Measurements from ENCODE around the gene LLGL1. TPM values are rescaled to one million over a fixed set of nuclear protein-coding genes. Genes with fewer than 3 reads are reported as not detected.

The LLGL1 gene
- total RNA-seq, 1 donor from 2014 or later: 3.3 TPM

DNA sequence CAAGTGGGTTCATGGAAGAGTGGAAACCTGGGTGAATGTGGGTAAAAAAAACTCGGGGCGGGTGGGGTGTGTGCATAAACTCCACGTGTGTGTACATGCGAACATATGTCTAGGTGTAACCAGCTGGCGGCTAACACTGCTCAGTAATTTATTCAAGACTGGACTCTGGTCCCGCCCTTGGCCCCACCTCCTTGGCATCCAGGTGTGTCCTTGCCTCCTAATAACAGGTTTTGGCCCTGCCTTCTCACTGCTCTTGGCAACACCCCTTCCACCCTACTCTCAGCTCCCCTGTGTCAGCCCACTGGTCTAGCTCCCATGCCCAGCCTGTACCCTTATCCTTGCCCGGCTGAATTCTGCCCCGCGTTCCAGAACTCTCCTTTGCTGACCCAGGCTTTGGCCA lies 24.8 kb downstream of the LLGL1 start:
- no peak for DNase-seq (ENCODE audit: low spot score)
- peak; percentile 51 for ATAC-seq

DNA sequence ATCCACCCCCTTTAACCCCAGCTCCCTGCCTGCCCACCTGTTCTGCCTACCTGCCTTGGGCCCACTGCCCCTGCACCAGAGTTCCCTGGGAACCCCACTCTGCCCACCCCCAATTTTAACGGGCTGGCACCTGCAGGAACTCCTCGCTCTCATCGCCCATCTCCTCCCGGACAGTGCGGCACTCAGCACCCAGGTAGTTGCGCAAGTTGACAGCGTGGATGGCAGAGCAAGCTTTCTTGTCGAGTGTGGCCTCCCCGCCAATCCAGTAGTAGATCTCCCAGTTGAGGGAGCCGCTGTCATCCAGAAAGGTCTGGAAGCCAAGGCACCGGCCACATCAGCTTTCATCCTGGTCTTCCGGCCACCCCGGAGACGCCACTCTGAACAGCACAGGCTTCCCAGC lies 25.3 kb downstream of the LLGL1 start:
- DNase-seq (ENCODE audit: low spot score) (no peak), ATAC-seq (no peak)

DNA sequence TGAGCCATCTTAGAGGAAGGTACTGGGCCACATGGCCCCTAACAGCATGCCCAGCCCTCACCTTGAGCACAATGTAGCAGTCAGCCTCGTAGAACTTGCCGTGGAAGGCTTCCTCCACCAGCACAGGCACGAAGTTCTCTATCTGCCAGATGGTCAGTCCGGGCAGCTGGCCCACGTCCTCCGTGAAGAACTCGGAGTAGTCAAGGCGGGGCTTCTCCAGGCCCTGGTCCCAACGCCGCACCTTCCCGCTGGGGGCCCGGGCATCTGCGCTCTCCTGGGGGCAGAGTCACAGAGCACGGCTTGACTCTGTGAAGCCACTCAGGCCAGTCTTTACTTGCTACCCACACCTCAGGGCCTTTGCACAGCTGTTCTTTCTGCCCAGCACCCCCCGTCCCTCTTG lies 25.8 kb downstream of the LLGL1 start:
- ATAC-seq (no peak), DNase-seq (ENCODE audit: low spot score) (no peak)

DNA sequence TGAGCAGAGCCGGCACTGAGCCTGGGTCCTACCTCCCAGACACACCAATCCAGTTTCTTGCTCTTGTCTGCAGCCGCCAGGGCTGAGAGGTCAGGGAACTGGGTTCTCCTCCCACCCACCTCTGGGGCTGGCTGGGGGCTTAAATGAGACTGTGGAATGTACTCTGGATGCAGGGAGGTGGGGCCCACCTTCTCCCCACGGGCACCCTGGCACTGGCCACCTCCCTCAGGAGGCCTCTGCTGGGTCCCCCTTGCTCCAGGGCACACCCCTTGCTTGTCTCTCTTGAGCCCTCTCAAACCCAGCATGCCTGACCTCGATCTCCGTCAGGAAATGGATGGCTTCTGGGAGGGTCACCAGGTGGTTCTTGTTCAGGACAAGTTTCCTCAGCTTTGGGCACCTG lies 26.7 kb downstream of the LLGL1 start:
- DNase-seq (ENCODE audit: low spot score): no peak
- no peak for ATAC-seq

DNA sequence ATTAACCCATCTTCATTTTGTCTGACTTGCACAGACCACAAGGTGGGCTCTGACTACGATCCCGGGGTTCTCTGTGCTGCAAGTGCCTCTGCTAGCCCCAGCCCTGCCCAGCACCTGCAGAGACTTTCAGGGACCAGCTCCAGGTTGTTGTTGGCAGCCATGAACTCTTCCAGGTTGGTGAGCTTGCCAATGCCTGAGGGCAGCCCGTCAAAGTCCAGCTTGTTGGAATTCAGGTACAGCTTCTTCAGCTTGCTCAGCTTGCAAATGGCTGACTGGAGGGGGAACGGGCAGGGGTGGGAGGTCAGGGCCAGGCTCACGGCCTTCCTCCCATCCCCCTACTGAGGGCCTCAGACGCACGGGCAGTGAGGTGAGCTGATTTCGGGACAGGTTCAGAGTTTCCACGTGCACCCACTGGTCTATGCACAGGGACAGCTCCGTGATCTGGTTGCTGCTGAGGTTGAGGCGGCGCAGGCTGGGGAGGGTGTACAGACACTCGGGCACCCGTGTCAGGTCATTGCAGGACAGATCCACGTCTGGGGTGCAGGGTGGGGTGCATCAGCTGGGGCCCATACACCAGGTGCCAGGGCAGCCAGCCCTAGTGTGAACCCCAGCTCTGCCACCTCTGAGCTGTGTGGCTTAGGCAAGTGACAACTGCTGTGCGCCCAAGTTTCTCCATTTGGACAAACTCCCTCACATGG lies 27.9 kb downstream of the LLGL1 start:
- DNase-seq (ENCODE audit: low spot score): peak; percentile 65
- ATAC-seq: peak; percentile 61

DNA sequence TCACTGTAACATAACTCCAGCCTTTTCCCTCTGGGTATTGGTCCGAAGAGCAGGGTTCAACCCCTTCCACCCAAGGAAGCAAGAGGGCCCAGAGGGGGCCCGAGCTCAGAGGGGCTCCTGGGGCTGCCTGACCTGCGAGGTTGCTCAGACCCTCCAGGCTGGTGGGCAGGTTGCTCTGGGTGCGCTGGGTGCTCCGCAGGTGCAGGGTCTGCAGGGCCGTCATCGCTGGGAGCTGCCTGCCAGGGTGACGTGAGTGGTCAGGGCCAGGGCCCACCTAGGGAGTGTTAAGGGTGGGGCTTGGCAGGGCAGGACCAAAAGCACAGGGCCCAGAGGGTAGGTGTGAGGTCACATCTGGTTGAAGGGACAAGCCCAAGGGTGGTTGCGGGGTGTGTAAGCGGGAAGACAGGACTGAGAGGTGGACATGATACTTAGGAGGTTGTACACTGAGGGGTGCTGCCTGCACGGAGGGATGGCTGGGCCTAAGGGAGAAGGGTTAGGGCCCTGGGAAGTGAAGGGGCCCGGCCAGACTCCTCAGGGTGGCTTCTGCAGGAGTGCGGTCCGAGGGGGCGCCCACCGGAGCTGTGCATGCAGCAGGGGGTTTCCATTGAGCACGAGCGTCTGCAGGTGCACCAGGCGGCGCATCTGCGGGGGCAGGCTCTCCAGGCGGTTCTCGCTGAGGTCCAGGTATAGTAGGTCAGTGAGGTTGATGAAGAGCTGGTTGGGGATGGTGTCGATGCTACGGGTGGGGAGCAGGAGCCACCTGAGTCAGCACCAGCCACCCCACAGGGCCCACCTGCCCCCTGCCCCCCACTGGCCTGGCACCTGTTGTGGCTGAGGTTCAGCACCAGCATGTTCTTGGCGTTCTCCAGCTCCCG lies 28.7 kb downstream of the LLGL1 start:
- no peak for DNase-seq (ENCODE audit: low spot score)

DNA sequence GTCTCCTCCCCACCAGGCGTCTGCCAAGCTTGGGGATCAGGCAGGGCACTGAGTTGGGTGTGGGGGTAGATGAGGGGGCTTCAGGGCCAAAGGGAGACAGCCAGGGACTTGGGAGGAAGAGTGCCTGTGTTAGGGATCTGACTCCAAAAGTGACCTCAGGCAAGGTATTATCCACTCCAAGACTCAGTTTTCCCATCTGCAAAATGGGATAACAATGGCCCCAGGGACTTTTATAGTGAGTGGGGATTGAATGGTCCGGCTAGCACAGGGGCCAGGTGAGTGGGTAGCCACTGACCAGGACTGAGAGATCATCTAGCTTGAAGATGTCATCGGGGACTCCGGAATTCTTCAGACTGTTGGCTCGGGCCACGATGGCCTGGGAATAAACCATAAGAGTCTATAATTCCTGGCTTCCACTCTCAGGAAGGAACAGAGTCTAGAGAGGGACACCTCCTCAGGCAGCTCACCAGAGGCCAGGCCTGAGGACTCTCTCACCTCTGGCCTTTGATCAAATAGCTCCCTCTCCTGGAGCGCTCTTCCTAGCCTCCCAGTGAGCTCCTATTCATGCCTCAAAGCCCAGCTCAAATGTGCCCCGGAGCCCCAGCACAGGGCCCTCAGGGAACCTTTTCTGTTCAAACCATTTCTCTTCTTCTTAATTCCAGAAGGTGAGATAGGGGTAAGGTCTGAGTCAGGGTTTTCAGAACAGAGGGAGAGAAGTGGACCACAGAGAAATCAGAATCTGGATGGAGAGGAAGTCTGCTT lies 29.6 kb downstream of the LLGL1 start:
- ATAC-seq: no peak

More for the DNA sequence above, 28.7 kb downstream of the LLGL1 start:
- ATAC-seq: no peak

DNA sequence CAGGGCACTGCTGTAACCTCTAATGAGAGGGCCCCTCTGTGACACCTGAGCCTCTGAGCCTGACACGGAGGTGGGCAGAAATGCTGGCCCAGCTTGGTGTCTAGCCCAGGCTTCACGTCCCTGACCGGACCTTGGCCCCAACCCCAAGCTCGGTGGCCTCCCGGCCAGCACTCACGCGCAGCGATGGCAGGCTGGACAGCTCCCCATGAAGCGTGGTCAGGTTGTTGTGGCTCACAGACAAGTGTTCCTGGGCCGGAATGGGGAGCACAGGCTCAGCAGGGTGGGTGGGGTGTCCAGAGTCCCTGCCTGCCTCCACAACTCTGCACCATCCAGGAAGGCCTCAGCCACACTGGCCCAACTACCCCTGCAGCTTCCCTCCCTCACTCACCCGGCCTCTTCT lies 30.9 kb downstream of the LLGL1 start:
- DNase-seq (ENCODE audit: low spot score): no peak

More for the DNA sequence above, 29.6 kb downstream of the LLGL1 start:
- no peak for DNase-seq (ENCODE audit: low spot score)

DNA sequence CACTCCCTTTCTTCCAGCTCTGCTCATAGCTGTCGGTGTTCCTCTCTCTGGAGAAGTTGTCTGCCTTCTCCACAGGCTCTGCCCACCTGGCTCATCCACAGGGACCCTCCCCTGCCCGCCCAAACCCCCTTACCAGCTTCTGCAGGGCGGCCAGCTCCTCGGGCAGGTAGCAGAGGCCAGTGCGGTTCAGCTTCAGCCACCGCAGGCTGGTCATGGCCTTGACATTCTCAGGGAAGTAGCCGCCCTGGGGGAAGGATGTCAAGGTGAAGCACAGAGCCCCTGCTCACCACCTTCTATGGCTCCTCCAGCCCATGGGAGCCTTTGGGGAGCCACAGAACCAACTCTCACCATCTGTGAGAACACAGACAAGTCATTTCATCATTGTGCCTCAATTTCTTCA lies 31.3 kb downstream of the LLGL1 start:
- no peak for DNase-seq (ENCODE audit: low spot score)
- ATAC-seq: no peak

More for the DNA sequence above, 30.9 kb downstream of the LLGL1 start:
- ATAC-seq: no peak

DNA sequence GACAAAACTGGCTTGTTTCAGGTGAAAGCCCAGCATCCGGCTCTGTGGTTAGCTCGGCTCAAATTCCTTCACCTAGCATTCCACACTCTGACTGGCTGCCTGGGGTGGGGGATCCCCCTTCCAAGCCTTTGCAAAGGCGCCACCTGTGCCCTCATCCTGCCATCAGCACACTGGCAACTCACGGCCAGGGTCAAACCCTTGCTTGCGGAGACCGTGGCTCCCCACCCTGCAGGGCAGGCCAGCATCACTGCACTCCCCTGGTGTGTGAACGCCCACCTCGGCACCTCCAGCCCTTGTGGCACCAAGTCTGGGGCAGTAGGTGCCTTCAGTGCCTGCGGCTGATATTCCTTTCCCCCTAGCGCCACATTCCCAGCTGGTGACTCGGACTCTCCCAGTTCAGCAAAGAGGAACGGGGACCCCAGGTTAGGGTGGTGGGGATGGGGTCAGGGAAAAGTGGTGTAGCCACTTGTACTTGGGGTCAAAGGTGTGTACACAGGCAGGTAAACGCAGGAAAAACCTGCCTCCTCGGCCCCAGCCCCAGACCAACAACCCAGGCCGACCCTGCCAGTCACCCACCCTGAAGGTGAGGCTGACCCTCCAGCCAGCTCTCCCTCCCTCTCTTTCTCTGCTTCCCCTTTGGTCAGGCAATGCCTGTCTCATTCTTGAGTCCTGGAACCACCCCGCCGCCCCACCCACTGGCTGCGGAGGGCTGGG lies 32.0 kb downstream of the LLGL1 start:
- ATAC-seq: peak; percentile 20

DNA sequence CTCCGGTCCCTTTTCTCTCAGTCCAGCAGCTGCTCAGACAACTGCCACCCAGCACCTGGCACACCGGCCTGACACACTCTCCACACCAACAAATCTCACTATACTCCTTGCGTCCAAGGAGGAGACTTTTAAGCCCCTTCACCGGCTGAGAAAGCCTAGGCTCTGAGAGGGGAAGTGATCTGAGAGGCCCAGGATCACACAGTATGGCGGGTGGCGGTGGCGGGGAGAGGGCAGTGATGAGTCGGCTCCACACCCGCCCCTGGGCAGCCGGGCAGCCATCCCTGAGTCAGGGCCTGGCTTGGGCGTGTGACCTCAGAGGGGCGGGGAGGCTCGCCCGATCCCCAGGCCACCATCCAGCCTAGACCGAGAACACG lies 32.5 kb downstream of the LLGL1 start:
- DNase-seq (ENCODE audit: low spot score) (no peak), ATAC-seq (peak; percentile 61)

More for the DNA sequence above, 32.0 kb downstream of the LLGL1 start:
- no peak for DNase-seq (ENCODE audit: low spot score)

DNA sequence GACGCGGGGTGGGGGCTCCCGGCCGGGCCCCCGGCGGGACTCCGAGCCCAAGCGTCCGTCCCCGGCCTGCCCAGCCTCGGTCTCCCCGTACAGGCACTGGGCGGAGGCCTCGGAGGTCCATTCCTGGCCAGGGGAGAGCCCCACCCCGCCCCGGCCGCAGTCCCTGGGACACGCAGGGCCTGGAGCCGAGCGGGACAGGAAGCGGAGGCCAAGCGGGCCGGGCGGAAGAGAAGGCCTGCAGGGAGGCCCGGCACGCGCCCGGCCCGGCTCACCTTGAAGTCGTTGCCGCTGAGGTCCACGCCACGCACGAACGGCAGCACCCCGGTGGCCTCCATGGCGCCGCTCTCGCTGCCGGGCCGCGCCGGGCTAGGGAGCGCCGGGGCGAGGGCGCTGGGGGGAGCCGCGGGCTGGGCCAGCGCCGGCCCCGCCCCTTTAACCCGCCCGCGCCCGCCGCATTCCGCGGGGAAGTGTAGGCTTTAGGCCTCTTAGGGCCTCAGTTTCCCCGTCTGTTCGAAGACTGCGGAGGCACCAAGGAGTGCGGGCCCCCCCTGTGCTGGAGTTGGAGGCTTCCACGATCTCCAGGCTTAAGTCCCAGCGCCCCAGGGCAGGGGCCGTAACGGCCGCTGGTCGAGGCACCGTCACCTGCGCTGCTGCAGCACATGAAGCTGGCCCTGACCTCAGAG lies 33.1 kb downstream of the LLGL1 start, which contains the start of gene FLII:
Gene FLII (minus strand): TSS at position 383 of the 683 bp plus-strand sequence. CDS start 48 bp downstream, at position 335.
- ATAC-seq (peak; percentile 72), DNase-seq (ENCODE audit: low spot score) (peak; percentile 77)

DNA sequence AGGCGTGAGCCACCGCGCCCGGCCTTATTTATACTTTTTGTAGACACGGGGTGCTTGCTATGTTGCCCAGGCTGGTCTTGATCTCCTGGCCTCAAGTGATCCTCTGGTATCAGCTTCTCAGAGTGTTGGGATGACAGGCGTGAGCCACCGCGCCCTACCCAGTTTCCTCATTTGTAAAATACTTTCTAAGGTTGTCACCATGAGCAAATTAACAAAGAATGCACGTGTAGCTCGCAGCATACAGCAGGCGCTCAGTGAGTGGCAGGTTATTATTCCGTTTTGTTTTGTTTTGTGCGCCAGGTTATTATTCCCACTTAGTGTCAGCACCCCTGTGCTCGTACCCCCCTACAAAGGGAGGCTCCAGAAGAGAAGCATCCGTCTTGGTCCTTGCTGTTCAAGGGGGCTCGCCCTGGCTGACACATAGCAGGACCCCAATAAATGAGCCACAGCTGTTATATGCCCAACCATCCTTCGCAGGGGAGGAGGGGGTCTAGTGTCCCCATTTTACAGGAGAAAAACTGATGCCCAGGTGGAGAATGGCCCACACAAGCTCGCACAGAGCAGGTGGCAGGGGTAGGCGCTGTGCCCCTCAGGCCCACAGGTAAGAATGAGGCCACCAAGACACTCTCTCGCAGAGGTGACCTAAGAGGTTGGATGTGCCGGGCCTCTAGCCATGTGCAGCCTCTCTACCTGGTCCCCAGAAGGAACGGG lies 34.3 kb downstream of the LLGL1 start:
- no peak for DNase-seq (ENCODE audit: low spot score)
- ATAC-seq: no peak

DNA sequence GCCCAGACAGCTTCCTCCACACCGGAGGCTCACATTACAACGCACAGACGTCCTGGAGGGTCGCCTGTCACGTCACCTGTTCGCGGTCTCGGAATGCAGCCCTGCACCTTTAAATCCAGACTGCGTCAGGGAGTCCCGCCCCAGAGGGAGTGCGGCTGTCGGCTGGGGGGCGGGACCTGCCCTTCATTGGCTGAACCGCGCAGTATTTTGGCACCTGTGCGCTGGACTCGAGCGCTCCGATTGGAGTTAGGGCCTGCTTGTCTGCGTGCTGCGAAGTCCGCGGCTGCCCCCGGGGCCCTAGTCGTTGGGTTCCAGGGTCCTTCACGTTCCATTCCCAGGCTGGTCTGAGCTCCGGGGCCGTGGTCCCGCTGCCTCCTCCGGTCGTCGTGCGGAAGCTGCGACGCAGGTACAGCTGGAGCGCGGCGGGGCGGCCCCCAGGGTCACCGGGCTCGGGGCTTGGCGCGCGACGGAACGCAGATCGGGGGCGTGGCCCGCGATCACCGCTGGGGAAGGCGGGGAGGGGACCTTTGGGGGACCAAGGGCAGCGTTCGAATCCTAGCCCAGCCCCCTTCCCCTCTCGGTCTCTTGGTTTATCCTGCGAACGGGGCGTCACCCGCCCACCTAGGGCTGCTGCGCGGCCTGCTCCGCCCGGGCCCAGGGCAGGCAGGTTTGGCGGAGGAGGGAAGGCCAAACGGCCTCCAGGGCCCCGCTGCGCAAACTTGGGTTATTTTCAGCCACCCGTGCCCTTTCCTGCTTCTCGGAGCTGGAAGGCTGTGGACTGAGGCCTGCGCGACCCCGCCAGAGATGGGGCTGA lies 35.1 kb downstream of the LLGL1 start, which contains the start of gene MIEF2:
Gene MIEF2 (plus strand): TSS at position 331 of the 814 bp plus-strand sequence. CDS start 2,059 bp downstream, outside the sequence.
- peak; percentile 80 for ATAC-seq
- peak; percentile 96 for DNase-seq (ENCODE audit: low spot score)

DNA sequence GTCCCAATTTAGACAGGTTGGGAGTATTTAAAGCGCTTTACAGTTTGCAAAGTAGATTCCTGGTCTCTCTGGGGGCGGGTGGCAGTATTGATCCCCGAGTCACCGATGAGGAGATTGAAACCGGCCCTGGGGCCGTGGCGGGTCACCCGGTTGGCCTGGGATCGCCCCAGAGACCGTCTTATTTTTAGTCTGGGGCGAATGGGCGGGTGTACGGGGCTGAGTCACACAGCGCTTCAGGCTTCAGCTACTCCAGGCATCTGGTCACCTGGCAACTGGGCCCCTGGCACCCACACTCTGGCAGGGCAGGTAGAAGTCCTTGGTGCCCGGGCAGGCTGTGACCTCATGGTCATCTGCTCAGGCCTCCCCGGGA lies 35.7 kb downstream of the LLGL1 start:
- DNase-seq (ENCODE audit: low spot score) (peak; percentile 86), ATAC-seq (peak; percentile 63)

DNA sequence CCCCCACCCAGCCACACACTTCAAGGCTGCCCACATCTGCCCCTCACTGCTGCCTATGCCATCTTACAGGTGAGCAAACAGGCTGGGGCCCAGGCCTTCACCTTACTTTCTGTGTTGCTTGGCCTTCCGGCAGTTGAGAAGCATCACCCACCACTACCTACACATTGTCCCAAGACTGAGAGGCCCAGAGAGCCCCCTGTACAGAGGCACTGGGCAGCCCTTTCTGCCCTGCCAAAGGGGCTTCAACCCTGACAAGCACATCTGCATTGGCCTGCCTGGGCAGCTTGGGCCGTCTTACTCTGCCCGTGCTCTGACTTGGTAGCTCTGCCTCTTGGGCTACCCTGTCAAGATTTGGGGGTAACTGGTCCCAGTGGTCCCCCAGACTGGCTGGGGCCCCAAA lies 36.2 kb downstream of the LLGL1 start:
- DNase-seq (ENCODE audit: low spot score) (no peak), ATAC-seq (no peak)

DNA sequence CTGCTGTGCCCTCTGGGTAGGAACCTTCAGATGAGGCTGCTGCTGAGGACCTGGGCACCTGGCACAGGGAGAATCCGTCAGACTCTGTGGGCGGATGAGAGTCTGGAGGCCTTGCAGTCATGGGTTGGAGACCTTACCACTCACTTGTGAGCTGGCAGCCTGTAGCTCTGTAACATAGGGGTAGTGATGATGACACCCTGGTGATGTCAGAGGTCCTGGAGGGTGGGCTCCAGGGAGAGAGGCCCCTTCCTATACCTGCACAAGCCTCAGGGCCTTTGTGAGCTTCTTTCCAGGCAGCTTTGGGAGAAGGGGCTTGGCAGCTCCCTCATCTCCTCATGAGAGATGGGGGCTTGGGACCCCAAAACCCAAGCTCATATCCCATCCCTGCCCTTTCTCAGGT lies 36.7 kb downstream of the LLGL1 start:
- ATAC-seq (no peak), DNase-seq (ENCODE audit: low spot score) (no peak)

DNA sequence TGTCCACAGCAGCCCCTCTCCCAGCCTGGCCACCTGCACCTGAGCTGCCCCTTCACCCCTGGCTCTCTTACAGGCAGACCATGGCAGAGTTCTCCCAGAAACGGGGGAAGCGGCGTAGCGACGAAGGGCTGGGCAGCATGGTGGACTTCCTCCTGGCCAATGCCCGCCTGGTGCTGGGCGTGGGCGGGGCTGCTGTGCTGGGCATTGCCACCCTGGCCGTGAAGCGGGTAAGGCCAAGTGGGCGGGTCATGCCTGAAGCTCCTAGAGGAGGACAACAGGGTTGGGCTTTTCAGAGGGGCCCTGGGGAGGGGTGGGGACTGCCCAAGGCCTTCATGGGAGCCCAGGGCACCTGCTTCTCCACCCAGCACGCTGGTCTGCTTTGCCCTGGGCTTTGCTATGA lies 37.2 kb downstream of the LLGL1 start:
- no peak for ATAC-seq
- DNase-seq (ENCODE audit: low spot score): no peak
